Measurements from ENCODE around the gene GULP1.

GULP1 gene

GRCh38 chr2:188573453-188573852 is 281.8 kb downstream of the GULP1 start:
- Mint-ChIP-seq H3K4me1 (ENCODE audit: low read depth) (no peaks in the 10 kb centered on the region), H3K4me3 (no peak overlapping the region), H3K27me3 (ENCODE audit: low read depth) (no peaks in the 10 kb centered on the region), H3K27ac (no peak overlapping the region), H3K36me3 (ENCODE audit: low read depth) (no peaks in the 10 kb centered on the region), H3K9me3 (no peaks in the 10 kb centered on the region)
- no peak for DNase-seq (ENCODE audit: low spot score)

GRCh38 chr2:188576006-188576405 is 284.3 kb downstream of the GULP1 start:
- Mint-ChIP-seq H3K4me1 (ENCODE audit: low read depth) (no peaks in the 10 kb centered on the region), H3K36me3 (ENCODE audit: low read depth) (no peaks in the 10 kb centered on the region), H3K27ac (no peak overlapping the region), H3K4me3 (no peak overlapping the region), H3K27me3 (ENCODE audit: low read depth) (no peaks in the 10 kb centered on the region), H3K9me3 (no peaks in the 10 kb centered on the region)
- no peak for DNase-seq (ENCODE audit: low spot score)

DNA sequence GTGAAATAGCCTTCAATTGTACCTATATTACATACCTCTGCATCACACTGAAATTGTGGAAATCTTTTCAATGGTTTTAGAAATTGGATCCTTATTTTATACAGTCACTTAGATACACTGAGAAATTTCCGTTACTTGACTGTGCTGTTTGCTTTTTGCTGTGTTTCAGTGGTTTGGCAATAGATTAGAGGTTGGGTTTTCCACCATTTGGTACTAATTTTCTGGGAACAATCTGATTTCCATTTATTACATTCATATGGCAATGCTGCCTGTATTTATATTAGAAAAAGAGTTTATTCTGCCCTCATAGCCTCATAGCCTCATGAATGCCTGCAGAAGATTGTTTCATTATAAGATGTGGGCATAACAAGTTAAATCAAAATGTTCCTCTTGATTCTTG is 285.0 kb downstream of the GULP1 start:
- no peaks in the 10 kb centered on the region for H3K27me3 Mint-ChIP-seq (ENCODE audit: low read depth)
- DNase-seq (ENCODE audit: low spot score): no peak
- H3K36me3 Mint-ChIP-seq (ENCODE audit: low read depth): no peaks in the 10 kb centered on the region
- no peak overlapping the region for H3K27ac Mint-ChIP-seq
- no peaks in the 10 kb centered on the region for H3K4me1 Mint-ChIP-seq (ENCODE audit: low read depth)
- no peak overlapping the region for H3K4me3 Mint-ChIP-seq
- no peaks in the 10 kb centered on the region for H3K9me3 Mint-ChIP-seq

- Mint-ChIP-seq H3K4me3 (no peak overlapping the region), H3K27ac (no peak overlapping the region), H3K36me3 (ENCODE audit: low read depth) (no peaks in the 10 kb centered on the region), H3K9me3 (no peaks in the 10 kb centered on the region), H3K4me1 (ENCODE audit: low read depth) (no peaks in the 10 kb centered on the region), H3K27me3 (ENCODE audit: low read depth) (no peaks in the 10 kb centered on the region)
- no peak for DNase-seq (ENCODE audit: low spot score)
Measured at GRCh38 chr2:188577231-188577630, 285.6 kb downstream of the GULP1 start.

DNA sequence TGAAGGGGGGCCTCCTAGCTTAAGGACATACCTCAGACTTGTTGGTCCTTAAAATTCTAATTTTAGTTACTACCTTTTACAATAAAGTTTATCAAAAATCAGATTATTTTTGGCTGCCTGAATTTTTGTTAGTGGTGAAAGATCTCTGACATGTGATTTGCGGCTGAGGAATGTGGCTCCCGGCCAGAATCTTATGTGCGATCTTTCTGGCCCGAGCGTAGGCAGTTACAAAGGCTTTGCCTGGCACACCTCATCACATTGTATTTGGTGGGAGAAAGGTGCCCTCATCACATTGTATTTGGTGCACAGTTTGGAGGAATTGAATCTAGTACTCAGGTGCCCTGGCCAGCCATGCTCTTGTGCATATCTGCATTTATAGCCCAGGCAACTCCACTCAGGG is 289.1 kb downstream of the GULP1 start:
- Mint-ChIP-seq H3K27me3 (ENCODE audit: low read depth) (no peaks in the 10 kb centered on the region), H3K9me3 (no peaks in the 10 kb centered on the region), H3K27ac (no peak overlapping the region), H3K4me3 (no peak overlapping the region), H3K4me1 (ENCODE audit: low read depth) (no peaks in the 10 kb centered on the region), H3K36me3 (ENCODE audit: low read depth) (no peaks in the 10 kb centered on the region)
- no peak for DNase-seq (ENCODE audit: low spot score)

DNA sequence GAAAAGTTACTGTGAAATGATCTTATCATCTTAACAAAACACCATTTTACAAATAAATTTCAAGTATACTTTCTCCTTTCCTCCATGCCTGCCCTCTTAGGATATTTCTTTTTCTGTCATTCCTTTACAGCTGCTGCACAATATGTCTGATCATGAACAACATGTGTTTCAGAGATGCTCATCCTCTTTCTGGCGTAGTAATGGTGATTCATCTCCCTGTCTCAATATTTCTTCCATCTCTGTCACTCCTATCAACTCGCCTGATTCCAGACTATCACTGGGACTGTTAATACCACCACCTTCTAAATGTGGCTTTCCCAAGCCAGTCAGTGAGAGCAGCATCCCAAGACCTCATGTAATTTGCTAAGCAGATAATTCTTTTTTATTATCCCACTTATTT is 290.5 kb downstream of the GULP1 start:
- Mint-ChIP-seq H3K27me3 (ENCODE audit: low read depth) (no peaks in the 10 kb centered on the region), H3K27ac (no peak overlapping the region), H3K36me3 (ENCODE audit: low read depth) (no peaks in the 10 kb centered on the region), H3K4me1 (ENCODE audit: low read depth) (no peaks in the 10 kb centered on the region), H3K9me3 (no peaks in the 10 kb centered on the region), H3K4me3 (no peak overlapping the region)
- no peak for DNase-seq (ENCODE audit: low spot score)

DNA sequence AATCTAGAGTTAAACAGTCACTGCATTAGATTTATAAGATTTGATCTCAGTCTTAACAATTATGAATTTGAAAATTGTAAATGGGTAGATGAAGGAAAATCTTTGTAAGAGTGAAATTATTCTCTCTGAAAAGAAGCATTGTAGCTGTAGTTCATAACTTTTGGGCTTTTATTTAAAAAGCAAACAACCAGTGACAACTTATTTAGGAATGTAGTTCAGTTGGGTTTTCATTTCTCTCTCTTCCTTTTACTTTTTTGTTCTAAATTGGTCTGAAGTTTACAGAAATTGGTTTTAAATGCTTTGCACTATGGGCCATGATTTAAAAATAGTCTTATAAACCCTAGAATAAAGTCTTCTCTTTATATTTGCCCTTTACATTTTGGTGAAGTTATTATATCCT is 296.6 kb downstream of the GULP1 start:
- H3K4me3 Mint-ChIP-seq: no peak overlapping the region
- no peak overlapping the region for H3K27ac Mint-ChIP-seq
- no peak for DNase-seq (ENCODE audit: low spot score)
- H3K9me3 Mint-ChIP-seq: no peaks in the 10 kb centered on the region
- no peaks in the 10 kb centered on the region for H3K4me1 Mint-ChIP-seq (ENCODE audit: low read depth)
- no peaks in the 10 kb centered on the region for H3K27me3 Mint-ChIP-seq (ENCODE audit: low read depth)
- no peaks in the 10 kb centered on the region for H3K36me3 Mint-ChIP-seq (ENCODE audit: low read depth)

GRCh38 chr2:188596054-188596453 is 304.4 kb downstream of the GULP1 start:
- Mint-ChIP-seq H3K4me3 (no peak overlapping the region), H3K9me3 (no peaks in the 10 kb centered on the region), H3K4me1 (ENCODE audit: low read depth) (no peaks in the 10 kb centered on the region), H3K36me3 (ENCODE audit: low read depth) (no peaks in the 10 kb centered on the region), H3K27ac (no peak overlapping the region), H3K27me3 (ENCODE audit: low read depth) (no peaks in the 10 kb centered on the region)
- no peak for DNase-seq (ENCODE audit: low spot score)

GRCh38 chr2:188598551-188598950 is 306.9 kb downstream of the GULP1 start:
- Mint-ChIP-seq H3K27me3 (ENCODE audit: low read depth) (no peaks in the 10 kb centered on the region), H3K36me3 (ENCODE audit: low read depth) (no peaks in the 10 kb centered on the region), H3K4me3 (no peak overlapping the region), H3K4me1 (ENCODE audit: low read depth) (no peaks in the 10 kb centered on the region), H3K27ac (no peak overlapping the region), H3K9me3 (no peaks in the 10 kb centered on the region)
- DNase-seq (ENCODE audit: low spot score): no peak

GRCh38 chr2:188599140-188599539 is 307.5 kb downstream of the GULP1 start:
- H3K4me3 Mint-ChIP-seq: no peak overlapping the region
- no peaks in the 10 kb centered on the region for H3K27me3 Mint-ChIP-seq (ENCODE audit: low read depth)
- no peaks in the 10 kb centered on the region for H3K4me1 Mint-ChIP-seq (ENCODE audit: low read depth)
- H3K36me3 Mint-ChIP-seq (ENCODE audit: low read depth): no peaks in the 10 kb centered on the region
- H3K27ac Mint-ChIP-seq: no peak overlapping the region
- H3K9me3 Mint-ChIP-seq: no peaks in the 10 kb centered on the region
- DNase-seq (ENCODE audit: low spot score): no peak

GRCh38 chr2:188600536-188601210 is 309.0 kb downstream of the GULP1 start:
- Mint-ChIP-seq H3K36me3 (ENCODE audit: low read depth) (no peaks in the 10 kb centered on the region), H3K4me1 (ENCODE audit: low read depth) (no peaks in the 10 kb centered on the region), H3K4me3 (no peak overlapping the region), H3K27ac (no peak overlapping the region), H3K9me3 (no peaks in the 10 kb centered on the region), H3K27me3 (ENCODE audit: low read depth) (no peaks in the 10 kb centered on the region)
- no peak for DNase-seq (ENCODE audit: low spot score)

GRCh38 chr2:188601391-188601790 is 309.7 kb downstream of the GULP1 start:
- Mint-ChIP-seq H3K4me3 (no peak overlapping the region), H3K27ac (no peak overlapping the region), H3K9me3 (no peaks in the 10 kb centered on the region), H3K4me1 (ENCODE audit: low read depth) (no peaks in the 10 kb centered on the region), H3K27me3 (ENCODE audit: low read depth) (no peaks in the 10 kb centered on the region), H3K36me3 (ENCODE audit: low read depth) (no peaks in the 10 kb centered on the region)
- DNase-seq (ENCODE audit: low spot score): no peak

DNA sequence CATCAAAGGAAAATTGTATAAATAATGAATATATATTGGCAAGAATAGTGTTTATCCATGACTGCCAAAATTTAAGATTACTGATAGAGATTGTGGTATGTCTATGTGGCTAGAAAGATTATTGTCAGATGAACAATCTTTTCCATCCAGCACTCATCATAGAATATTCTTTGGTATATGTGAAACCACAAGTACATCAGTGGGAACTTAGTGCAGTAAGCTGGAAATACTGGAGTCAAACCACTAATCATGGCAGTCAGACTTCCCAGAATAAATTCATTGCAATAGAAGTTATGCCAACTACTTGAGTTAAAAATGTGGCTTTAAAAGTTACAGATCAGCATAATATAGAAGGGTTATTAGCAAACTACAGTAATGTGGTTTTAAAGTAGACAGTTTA is 310.3 kb downstream of the GULP1 start:
- H3K36me3 Mint-ChIP-seq (ENCODE audit: low read depth): no peaks in the 10 kb centered on the region
- no peaks in the 10 kb centered on the region for H3K27me3 Mint-ChIP-seq (ENCODE audit: low read depth)
- H3K9me3 Mint-ChIP-seq: no peaks in the 10 kb centered on the region
- no peak overlapping the region for H3K4me3 Mint-ChIP-seq
- H3K4me1 Mint-ChIP-seq (ENCODE audit: low read depth): no peaks in the 10 kb centered on the region
- DNase-seq (ENCODE audit: low spot score): no peak
- H3K27ac Mint-ChIP-seq: no peak overlapping the region

DNA sequence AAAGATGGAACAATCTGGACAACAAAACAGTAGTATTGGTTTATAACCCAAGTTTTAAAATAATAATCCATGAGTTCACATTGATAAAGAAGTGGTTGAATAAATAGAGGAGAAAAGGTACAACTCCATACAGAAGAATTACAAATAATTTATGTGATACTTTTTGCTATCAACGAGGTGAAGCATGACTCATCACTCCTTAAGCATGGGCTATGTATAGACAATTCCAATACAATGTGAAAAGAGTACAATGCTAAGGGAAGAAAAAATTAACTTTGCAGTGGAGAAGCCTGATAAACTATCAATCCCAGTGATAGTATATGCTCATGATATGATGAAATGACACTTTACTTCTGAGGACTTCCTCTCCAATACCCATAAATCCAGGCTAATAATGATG is 312.9 kb downstream of the GULP1 start:
- Mint-ChIP-seq H3K9me3 (no peaks in the 10 kb centered on the region), H3K36me3 (ENCODE audit: low read depth) (no peaks in the 10 kb centered on the region), H3K27me3 (ENCODE audit: low read depth) (no peaks in the 10 kb centered on the region), H3K27ac (no peak overlapping the region), H3K4me3 (no peak overlapping the region), H3K4me1 (ENCODE audit: low read depth) (no peaks in the 10 kb centered on the region)
- DNase-seq (ENCODE audit: low spot score): no peak
